H9 (cell line): ENCODE results near the gene UNC13C. TPM values are rescaled to one million over a fixed set of nuclear protein-coding genes. Genes with fewer than 3 reads are reported as not detected.

ENCODE experiments used
- DNase-seq: peaks from one replicate; pipeline ENCODE4 v3.0.0-alpha.2; 2017
- H2AFZ ChIP-seq: one replicate; pipeline ENCODE4 v1.6.1; 2013; ENCODE audit warnings: mild to moderate bottlenecking, low read length, control low read depth, moderate library complexity
- H2AK5ac ChIP-seq: 2 replicates; pipeline ENCODE4 v1.6.1; 2013; ENCODE audit warnings: low read length, control low read depth, mixed read lengths; ENCODE audit not compliant: insufficient read length
- H2BK120ac ChIP-seq: one replicate; pipeline ENCODE4 v1.6.1; 2013; ENCODE audit warnings: low read depth, mild to moderate bottlenecking, low read length, control low read depth, inconsistent platforms; ENCODE audit not compliant: poor library complexity, severe bottlenecking
- H2BK12ac ChIP-seq: 2 replicates; pipeline ENCODE4 v1.6.1; 2013; ENCODE audit warnings: low read length, control low read depth, mixed read lengths, low read depth; ENCODE audit not compliant: insufficient read length
- H2BK15ac ChIP-seq: 2 replicates; pipeline ENCODE4 v1.6.1; 2013; ENCODE audit warnings: low read depth, low read length, control low read depth
- H2BK20ac ChIP-seq: one replicate; pipeline ENCODE4 v1.6.1; 2013; ENCODE audit warnings: low read depth, mild to moderate bottlenecking, low read length, control low read depth, inconsistent platforms; ENCODE audit not compliant: poor library complexity, severe bottlenecking
- H2BK5ac ChIP-seq: 2 replicates; pipeline ENCODE4 v1.6.1; 2013; ENCODE audit warnings: low read length, control low read depth, mixed read lengths; ENCODE audit not compliant: insufficient read length
- H3K14ac ChIP-seq: 2 replicates; pipeline ENCODE4 v1.6.1; 2013; ENCODE audit warnings: low read length, control low read depth; ENCODE audit not compliant: insufficient read depth
- H3K18ac ChIP-seq: 2 replicates; pipeline ENCODE4 v1.6.1; 2013; ENCODE audit warnings: low read depth, mild to moderate bottlenecking, mixed read lengths, low read length, control low read depth; ENCODE audit not compliant: insufficient read length
- H3K23ac ChIP-seq: 2 replicates; pipeline ENCODE4 v1.6.1; 2013; ENCODE audit warnings: low read length, control low read depth, mixed read lengths, low read depth; ENCODE audit not compliant: insufficient read length
- H3K23me2 ChIP-seq: 2 replicates; pipeline ENCODE4 v1.6.1; 2013; ENCODE audit warnings: low read depth, mild to moderate bottlenecking, mixed read lengths, low read length, control low read depth; ENCODE audit not compliant: insufficient read length, poor library complexity, severe bottlenecking
- H3K27ac ChIP-seq: 2 replicates; pipeline ENCODE4 v1.5.1; 2013; ENCODE audit warnings: low read length, control low read depth, mixed read lengths, low read depth; ENCODE audit not compliant: insufficient read length
- H3K27me3 ChIP-seq: 2 replicates; pipeline ENCODE4 v1.6.1; 2013; ENCODE audit warnings: low read length, control low read depth, inconsistent platforms; ENCODE audit not compliant: insufficient read depth
- H3K4ac ChIP-seq: 2 replicates; pipeline ENCODE4 v1.6.1; 2013; ENCODE audit warnings: low read depth, mild to moderate bottlenecking, control low read depth, inconsistent platforms, low read length, moderate library complexity
- H3K4me1 ChIP-seq: 2 replicates; pipeline ENCODE4 v1.6.1; 2013; ENCODE audit warnings: low read length, control low read depth, inconsistent platforms; ENCODE audit not compliant: insufficient read depth
- H3K4me2 ChIP-seq: 2 replicates; pipeline ENCODE4 v1.6.1; 2013; ENCODE audit warnings: low read length, control low read depth, mixed read lengths; ENCODE audit not compliant: insufficient read length, insufficient read depth
- H3K56ac ChIP-seq: 2 replicates; pipeline ENCODE4 v1.6.1; 2013; ENCODE audit warnings: low read depth, mild to moderate bottlenecking, mixed read lengths, low read length, control low read depth; ENCODE audit not compliant: insufficient read length
- H3K79me1 ChIP-seq: 2 replicates; pipeline ENCODE4 v1.6.1; 2013; ENCODE audit warnings: low read depth, mild to moderate bottlenecking, moderate library complexity, low read length, control low read depth, inconsistent platforms; ENCODE audit not compliant: insufficient read depth, poor library complexity, severe bottlenecking
- H3K79me2 ChIP-seq: 2 replicates; pipeline ENCODE4 v1.6.1; 2013; ENCODE audit warnings: low read length, control low read depth, inconsistent platforms; ENCODE audit not compliant: insufficient read depth
- H3K9ac ChIP-seq: 2 replicates; pipeline ENCODE4 v1.6.1; 2013; ENCODE audit warnings: low read length, control low read depth, mixed read lengths; ENCODE audit not compliant: insufficient read length; ENCODE audit errors: extremely low read depth
- H3K9me3 ChIP-seq: one replicate; pipeline ENCODE4 v1.6.1; 2013; ENCODE audit warnings: low read depth, low read length, inconsistent platforms; ENCODE audit not compliant: control insufficient read depth
- H3T11ph ChIP-seq: one replicate; pipeline ENCODE4 v1.6.1; 2013; ENCODE audit warnings: mild to moderate bottlenecking, low read length, control low read depth, inconsistent platforms
- H4K20me1 ChIP-seq: one replicate; pipeline ENCODE4 v1.6.1; 2013; ENCODE audit not compliant: control insufficient read depth, insufficient read length, insufficient read depth
- H4K5ac ChIP-seq: 2 replicates; pipeline ENCODE4 v1.6.1; 2013; ENCODE audit warnings: low read depth, mild to moderate bottlenecking, mixed read lengths, low read length, control low read depth; ENCODE audit not compliant: insufficient read length
- H4K8ac ChIP-seq: replicated peaks from 2 replicates; pipeline ENCODE4 v1.6.1; 2013; ENCODE audit warnings: low read length, control low read depth, mixed read lengths, low read depth; ENCODE audit not compliant: insufficient read length
- H4K91ac ChIP-seq: 2 replicates; pipeline ENCODE4 v1.6.1; 2013; ENCODE audit warnings: low read depth, mild to moderate bottlenecking, moderate library complexity, mixed read lengths, low read length, control low read depth; ENCODE audit not compliant: insufficient read length
- H3K27ac Mint-ChIP-seq, 3 experiments: 2 replicates in 2 of 3; 3 replicates in 1 of 3; pipeline ENCODE4 v1.8.0; 2020 to 2021; ENCODE audit warnings: mixed read lengths in 3 of 3, mild to moderate bottlenecking in 1 of 3, moderate library complexity in 1 of 3
- H3K27me3 Mint-ChIP-seq: 2 replicates; pipeline ENCODE4 v1.8.0; 2021; ENCODE audit warnings: low read depth, mild to moderate bottlenecking, moderate library complexity, mixed read lengths
- H3K36me3 Mint-ChIP-seq, 3 experiments: 2 replicates in 2 of 3; 3 replicates in 1 of 3; pipeline ENCODE4 v1.8.0; 2020 to 2021; ENCODE audit warnings: low read depth in 3 of 3, mixed read lengths in 3 of 3; ENCODE audit not compliant: insufficient read depth in 1 of 3
- H3K4me1 Mint-ChIP-seq, 2 experiments: 2 replicates each; pipeline ENCODE4 v1.8.0; 2020; ENCODE audit warnings: mixed read lengths in 2 of 2
- H3K4me3 Mint-ChIP-seq, 2 experiments: 2 replicates in 1 of 2; 3 replicates in 1 of 2; pipeline ENCODE4 v1.8.0; 2020 to 2021; ENCODE audit warnings: mild to moderate bottlenecking in 2 of 2, mixed read lengths in 2 of 2, moderate library complexity in 1 of 2
- H3K9me3 Mint-ChIP-seq, 2 experiments: 2 replicates in 1 of 2; 3 replicates in 1 of 2; pipeline ENCODE4 v1.8.0; 2020; ENCODE audit warnings: mild to moderate bottlenecking in 2 of 2, mixed read lengths in 2 of 2, moderate library complexity in 1 of 2
- WGBS: extraction: QIAGEN DNeasy Blood & Tissue Kit; methylation state at CpG from one replicate; pipeline ENCODE4 v1.1.7; 2013; ENCODE audit warnings: missing lambda C conversion rate, low lambda C conversion rate, mixed read lengths; ENCODE audit not compliant: insufficient read length; ENCODE audit errors: extremely low coverage; 5-methylcytosine and 5-hydroxymethylcytosine counted together
- total RNA-seq: library from RNA; stranded (reverse); gene quantifications from 2 replicates; pipeline ENCODE4 v1.2.1, GENCODE V29; 2021
- TF ChIP-seq, protein P1 (sequence below): fragments of 200-600 bp; sonication (generic); conservative IDR thresholded peaks from 3 replicates; pipeline ENCODE4 v1.8.0; 2021; ENCODE audit warnings: antibody characterized with exemption, mild to moderate bottlenecking

UNC13C gene
- total RNA-seq, 1 experiment from 2014 or later, result 0.02 TPM

DNA sequence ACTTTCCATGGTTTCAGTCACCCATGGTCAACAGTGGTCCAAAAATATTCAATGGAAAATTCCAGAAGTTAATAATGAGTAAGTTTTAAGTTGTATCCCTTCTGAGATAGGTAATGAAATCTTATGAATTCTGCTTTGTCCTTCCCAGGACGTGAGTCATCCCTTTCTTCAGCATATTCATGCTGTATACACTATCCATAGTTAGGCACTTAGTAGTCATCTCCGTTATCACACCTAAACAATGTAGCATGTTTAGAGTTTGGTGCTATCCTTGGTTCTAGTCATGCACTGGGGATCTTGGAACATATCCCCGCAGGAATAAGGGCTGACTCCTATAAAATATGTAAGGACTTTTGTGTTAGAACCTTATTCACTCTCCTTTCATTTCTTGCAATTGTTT is 153.2 kb downstream of the UNC13C start:
- Histone ChIP-seq H4K20me1 (no peaks in the 10 kb centered on the region), H4K8ac (no peak overlapping the region), H3K4me2 (no peak overlapping the region), H2AK5ac (no peak overlapping the region), H2BK120ac (no peak overlapping the region), H3T11ph (no peak overlapping the region), H2BK5ac (no peak overlapping the region), H3K27ac (no peak overlapping the region), H3K23me2 (no peaks in the 10 kb centered on the region), H3K79me1 (no peaks in the 10 kb centered on the region), H3K9ac (no peak overlapping the region), H3K79me2 (no peaks in the 10 kb centered on the region), H2AFZ (no peak overlapping the region), H3K56ac (no peak overlapping the region), H2BK20ac (no peak overlapping the region), H3K27me3 (no peaks in the 10 kb centered on the region), H3K4ac (no peak overlapping the region), H3K23ac (no peak overlapping the region), H4K5ac (no peak overlapping the region), H2BK12ac (no peak overlapping the region), H3K9me3 (no peaks in the 10 kb centered on the region), H4K91ac (no peak overlapping the region), H3K4me1 (no peaks in the 10 kb centered on the region), H3K14ac (no peak overlapping the region), H2BK15ac (no peak overlapping the region), H3K18ac (no peak overlapping the region)
- Mint-ChIP-seq H3K27ac (no peak overlapping the region), H3K27me3 (no peaks in the 10 kb centered on the region; the same call in 1 of the 2 replicates), H3K9me3 (no peaks in the 10 kb centered on the region; a peak in 1 of 5 replicates), H3K4me1 (no peaks in the 10 kb centered on the region), H3K4me3 (no peak overlapping the region), H3K36me3 (no peaks in the 10 kb centered on the region)
- TF ChIP-seq, protein P1, sequence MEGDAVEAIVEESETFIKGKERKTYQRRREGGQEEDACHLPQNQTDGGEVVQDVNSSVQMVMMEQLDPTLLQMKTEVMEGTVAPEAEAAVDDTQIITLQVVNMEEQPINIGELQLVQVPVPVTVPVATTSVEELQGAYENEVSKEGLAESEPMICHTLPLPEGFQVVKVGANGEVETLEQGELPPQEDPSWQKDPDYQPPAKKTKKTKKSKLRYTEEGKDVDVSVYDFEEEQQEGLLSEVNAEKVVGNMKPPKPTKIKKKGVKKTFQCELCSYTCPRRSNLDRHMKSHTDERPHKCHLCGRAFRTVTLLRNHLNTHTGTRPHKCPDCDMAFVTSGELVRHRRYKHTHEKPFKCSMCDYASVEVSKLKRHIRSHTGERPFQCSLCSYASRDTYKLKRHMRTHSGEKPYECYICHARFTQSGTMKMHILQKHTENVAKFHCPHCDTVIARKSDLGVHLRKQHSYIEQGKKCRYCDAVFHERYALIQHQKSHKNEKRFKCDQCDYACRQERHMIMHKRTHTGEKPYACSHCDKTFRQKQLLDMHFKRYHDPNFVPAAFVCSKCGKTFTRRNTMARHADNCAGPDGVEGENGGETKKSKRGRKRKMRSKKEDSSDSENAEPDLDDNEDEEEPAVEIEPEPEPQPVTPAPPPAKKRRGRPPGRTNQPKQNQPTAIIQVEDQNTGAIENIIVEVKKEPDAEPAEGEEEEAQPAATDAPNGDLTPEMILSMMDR, result no peak
- no peak for DNase-seq
- WGBS, result no CpG with 5 or more reads among the region's 3 CpGs
